Suprapubic skin (tissue), 3 donors: ENCODE results near the gene GRID1.

Experiments
- POLR2A ChIP-seq, 2 donors: fragments of 450-650 bp; IDR thresholded peaks; one replicate each; pipeline ENCODE4 v1.6.1; 2017; ENCODE audit warnings: antibody characterized with exemption in 2 of 2, mild to moderate bottlenecking in 2 of 2, moderate library complexity in 2 of 2
- TF ChIP-seq, protein P1 (sequence below), 2 donors: fragments of 200-600 bp in 1 of 2; fragments of 450-650 bp in 1 of 2; sonication (generic) in 1 of 2; IDR thresholded peaks; one replicate each; pipeline ENCODE4 v1.5.1; 2016 to 2019; ENCODE audit warnings: antibody characterized with exemption in 2 of 2, mild to moderate bottlenecking in 1 of 2, moderate library complexity in 1 of 2

DNA sequence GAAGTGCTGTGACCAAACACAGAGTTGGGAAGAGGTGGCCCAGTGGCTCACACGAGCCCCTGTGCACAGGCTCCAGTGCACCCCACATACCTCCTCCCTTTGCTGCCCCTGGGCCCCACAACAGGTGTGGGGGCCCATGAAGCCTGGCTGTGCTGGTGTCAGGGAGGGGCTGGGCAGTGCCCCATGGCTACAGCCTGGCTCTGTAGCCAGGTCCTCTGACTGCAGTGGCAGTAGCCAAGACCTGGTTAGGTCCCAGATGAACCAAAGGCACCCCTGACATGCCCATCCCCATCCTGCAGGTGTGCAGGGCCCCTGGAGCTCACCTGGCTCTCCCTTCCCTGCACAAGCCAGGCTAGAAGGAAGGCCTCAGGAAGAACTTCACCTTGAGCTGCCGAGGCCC, 176.3 kb downstream of the GRID1 start:
- TF ChIP-seq, protein P1, sequence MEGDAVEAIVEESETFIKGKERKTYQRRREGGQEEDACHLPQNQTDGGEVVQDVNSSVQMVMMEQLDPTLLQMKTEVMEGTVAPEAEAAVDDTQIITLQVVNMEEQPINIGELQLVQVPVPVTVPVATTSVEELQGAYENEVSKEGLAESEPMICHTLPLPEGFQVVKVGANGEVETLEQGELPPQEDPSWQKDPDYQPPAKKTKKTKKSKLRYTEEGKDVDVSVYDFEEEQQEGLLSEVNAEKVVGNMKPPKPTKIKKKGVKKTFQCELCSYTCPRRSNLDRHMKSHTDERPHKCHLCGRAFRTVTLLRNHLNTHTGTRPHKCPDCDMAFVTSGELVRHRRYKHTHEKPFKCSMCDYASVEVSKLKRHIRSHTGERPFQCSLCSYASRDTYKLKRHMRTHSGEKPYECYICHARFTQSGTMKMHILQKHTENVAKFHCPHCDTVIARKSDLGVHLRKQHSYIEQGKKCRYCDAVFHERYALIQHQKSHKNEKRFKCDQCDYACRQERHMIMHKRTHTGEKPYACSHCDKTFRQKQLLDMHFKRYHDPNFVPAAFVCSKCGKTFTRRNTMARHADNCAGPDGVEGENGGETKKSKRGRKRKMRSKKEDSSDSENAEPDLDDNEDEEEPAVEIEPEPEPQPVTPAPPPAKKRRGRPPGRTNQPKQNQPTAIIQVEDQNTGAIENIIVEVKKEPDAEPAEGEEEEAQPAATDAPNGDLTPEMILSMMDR (IDR thresholded peaks at IDR 0.05) = no peak
- no peak for TF ChIP-seq POLR2A (IDR thresholded peaks at IDR 0.05)
